ENCODE measurements around the gene BCORL1.

GRCh38 chrX:129961180-129962083 is 21.0 kb upstream of the BCORL1 start:
- TF ChIP-seq CTCF (IDR thresholded peaks at IDR 0.05; ENCODE audit: low read depth, low read length) (no peak), POLR2A (IDR thresholded peaks at IDR 0.05; ENCODE audit: extremely low read depth, insufficient read length) (peak; percentile 48)
- TF ChIP-seq, protein P1, sequence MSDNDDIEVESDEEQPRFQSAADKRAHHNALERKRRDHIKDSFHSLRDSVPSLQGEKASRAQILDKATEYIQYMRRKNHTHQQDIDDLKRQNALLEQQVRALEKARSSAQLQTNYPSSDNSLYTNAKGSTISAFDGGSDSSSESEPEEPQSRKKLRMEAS (IDR thresholded peaks at IDR 0.05; ENCODE audit: low read depth, low read length): peak; percentile 21; the same call in 1 of the 2 replicates

Measured in NB4 (cell line).